Measurements from ENCODE around the gene FLT3LG.
"Not testable (repeated sequence)": the region's sequence is repeated elsewhere in the genome, so short reads cannot be mapped to it uniquely, and the experiment has no call there.

Gene FLT3LG

GRCh38 chr19:49463960-49464740, 9.9 kb upstream of the FLT3LG start:
- DNase-seq (ENCODE audit: low read depth), result no peak

- no peak for DNase-seq (ENCODE audit: low read depth)
These were observed 8.6 kb upstream of the FLT3LG start for GRCh38 chr19:49465371-49465770.

DNA sequence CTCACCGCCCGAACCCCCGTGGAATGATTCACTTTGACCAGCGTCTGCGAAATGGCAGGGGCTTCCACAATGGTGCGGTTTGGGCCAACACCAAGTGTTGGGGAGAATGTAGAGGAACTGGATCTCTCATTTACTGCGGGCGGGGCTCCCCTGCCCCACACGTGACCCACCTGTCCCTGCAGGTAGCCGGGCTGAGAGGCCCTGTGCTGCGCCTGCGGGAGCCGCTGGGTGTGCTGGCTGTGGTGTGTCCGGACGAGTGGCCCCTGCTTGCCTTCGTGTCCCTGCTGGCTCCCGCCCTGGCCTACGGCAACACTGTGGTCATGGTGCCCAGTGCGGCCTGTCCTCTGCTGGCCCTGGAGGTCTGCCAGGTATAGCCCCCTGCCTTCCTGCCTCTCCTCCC, 5.8 kb upstream of the FLT3LG start:
- DNase-seq (ENCODE audit: low read depth), result no peak

- DNase-seq (ENCODE audit: low read depth), result peak; percentile 94
These were observed 5.1 kb upstream of the FLT3LG start for GRCh38 chr19:49468746-49469447.

GRCh38 chr19:49469828-49470614, 4.0 kb upstream of the FLT3LG start:
- peak; percentile 76 for DNase-seq (ENCODE audit: low read depth)

DNA sequence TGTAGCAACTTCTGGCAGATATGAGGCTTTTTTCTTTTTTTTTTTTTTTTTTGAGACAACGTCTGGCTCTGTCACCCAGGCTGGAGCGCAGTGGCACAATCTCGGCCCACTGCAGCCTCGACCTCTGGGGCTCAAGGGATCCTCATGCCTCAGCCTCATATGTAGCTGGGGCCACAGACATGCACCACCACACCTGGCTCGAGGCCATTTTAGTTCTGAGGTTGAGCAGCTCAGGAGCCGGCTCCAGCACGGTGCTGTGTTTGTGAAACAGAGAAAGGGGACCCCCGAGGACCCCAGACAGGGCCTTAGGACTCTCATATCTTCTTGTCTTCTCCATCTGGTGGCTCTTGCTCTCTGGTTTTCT, 3.4 kb upstream of the FLT3LG start:
- DNase-seq (ENCODE audit: low read depth), result no peak

DNA sequence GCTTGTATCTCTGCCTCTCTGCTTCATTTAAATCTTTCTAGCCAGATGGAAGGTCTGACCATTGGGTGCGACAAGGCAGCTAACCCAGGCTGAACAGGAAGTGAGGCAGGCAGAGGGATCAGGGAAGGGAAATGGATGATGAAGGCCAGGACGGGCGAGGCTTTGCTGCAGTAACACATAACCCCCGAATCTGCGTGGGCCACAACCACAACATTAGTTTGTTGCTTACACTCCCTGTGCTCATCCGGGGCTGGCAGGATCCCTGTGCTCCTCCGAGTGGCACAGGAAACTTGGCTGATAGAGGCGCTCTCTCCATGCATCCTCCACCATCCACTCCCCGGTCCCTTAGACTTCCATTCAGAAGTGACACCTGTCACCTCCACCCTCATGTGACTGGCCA, 1.1 kb upstream of the FLT3LG start:
- no peak for DNase-seq (ENCODE audit: low read depth)

DNA sequence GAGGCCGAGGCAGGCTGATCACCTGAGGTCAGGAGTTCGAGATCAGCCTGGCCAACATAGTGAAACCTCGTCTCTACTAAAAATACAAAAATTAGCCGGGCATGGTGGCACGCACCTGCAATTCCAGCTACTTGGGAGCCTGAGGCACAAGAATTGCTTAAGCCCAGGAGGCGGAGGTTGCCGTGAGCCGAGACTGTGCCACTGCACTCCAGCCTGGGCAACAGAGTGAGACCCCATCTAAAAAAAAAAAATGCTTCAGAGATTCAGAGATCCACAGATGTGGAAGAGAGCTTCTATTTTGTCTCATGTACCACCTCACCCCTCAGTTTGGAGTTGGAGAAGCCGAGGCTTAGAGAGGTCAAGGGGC, 531 bp upstream of the FLT3LG start:
- not testable (repeated sequence) for DNase-seq (ENCODE audit: low read depth)

GRCh38 chr19:49474542-49474924, 518 bp downstream of the FLT3LG start:
- DNase-seq (ENCODE audit: low read depth), result no peak

GRCh38 chr19:49475191-49475917, 1.3 kb downstream of the FLT3LG start:
- no peak for DNase-seq (ENCODE audit: low read depth)

DNA sequence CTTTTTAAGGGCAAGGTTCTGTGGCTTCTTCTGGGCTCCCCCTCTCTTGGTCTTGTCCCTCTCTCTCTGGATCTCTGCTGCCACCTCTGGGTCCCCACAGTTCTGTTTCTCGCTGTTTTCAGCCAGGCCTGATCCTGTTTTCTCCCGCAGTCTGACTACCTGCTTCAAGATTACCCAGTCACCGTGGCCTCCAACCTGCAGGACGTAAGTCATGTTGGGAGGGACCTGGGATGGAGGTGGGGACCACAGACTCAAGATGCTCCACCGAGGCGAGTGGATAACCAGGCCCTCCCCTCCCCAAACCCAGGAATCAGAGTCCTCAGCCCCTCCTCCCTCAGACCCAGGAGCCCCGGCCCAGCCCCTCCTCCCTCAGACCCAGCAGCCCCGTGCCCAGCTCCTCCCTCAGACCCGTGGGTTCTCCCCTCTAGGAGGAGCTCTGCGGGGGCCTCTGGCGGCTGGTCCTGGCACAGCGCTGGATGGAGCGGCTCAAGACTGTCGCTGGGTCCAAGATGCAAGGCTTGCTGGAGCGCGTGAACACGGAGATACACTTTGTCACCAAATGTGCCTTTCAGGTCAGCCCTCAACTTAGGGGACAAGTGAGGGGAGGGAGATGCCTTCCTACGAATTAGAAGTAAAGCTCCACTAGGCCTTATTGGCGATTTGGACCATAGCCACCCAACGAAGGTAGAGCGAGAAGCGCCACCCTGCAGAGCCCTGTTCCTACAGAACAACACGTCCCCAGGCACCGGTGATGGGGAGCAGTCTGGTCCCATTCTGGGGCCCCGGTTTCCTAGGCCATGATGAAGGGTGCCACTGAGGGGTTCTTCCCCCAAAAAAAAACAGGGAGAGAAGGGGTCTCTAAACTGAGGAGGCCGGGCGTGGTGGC, 2.2 kb downstream of the FLT3LG start:
- peak; percentile 47 for DNase-seq (ENCODE audit: low read depth)

- no peak for DNase-seq (ENCODE audit: low read depth)
These were observed 6.1 kb downstream of the FLT3LG start for GRCh38 chr19:49479975-49480628.

GRCh38 chr19:49481020-49481683, 7.1 kb downstream of the FLT3LG start:
- DNase-seq (ENCODE audit: low read depth), result no peak

DNA sequence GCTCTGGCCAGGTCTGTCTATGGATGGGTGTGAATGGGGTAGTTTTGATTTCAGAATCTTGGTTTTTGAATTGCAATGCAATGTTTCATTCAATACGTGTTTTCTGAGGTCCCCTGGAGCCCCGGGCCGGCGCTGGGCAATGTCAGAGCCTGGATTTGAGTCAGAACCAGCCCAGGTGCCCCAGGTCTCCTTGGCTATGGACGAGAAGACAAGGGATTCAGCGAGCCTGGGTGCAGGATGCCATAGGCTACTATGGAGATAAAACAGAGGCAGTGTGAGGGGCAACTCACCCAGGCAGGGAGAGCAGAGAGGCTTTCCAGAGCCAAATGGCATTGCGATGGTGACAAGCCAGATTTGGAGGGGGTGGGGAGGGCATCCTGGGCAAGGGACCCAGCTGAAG, 12.2 kb downstream of the FLT3LG start:
- no peak for DNase-seq (ENCODE audit: low read depth)

DNA sequence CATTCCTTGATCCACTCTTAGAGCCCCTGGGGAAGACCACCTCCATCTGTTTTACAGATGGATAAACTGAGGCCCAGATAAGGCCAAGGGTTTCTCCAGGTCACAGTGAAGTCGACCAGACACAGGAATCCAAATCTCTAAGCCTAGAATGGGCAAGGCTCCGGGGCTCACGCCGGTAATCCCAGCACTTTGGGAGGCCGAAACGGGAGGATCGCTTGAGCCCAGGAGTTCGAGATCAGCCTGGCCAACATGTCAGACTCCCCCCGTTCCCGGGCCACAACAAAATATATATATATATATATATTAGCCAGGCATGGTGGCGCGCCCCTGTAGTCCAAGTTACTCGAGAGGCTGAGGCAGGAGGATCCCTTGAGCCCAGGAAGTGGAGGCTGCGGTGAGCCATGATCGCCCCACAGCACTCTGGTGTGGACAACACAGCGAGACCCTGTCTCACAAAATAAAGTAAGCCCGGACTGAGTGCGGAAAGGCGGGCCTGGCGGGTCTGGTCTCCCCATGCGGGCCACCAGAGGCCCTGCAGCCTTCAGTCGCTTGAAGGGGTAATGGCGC, 12.8 kb downstream of the FLT3LG start:
- no peak for DNase-seq (ENCODE audit: low read depth)

GRCh38 chr19:49487277-49488045, 13.4 kb downstream of the FLT3LG start, which contains the start of gene RPL13A:
TSS of gene RPL13A (plus strand) at chr19:49487608. CDS start at chr19:49487630, 22 bp downstream.
- DNase-seq (ENCODE audit: low read depth), result peak; percentile 98

- DNase-seq (ENCODE audit: low read depth), result no peak
These were observed 14.2 kb downstream of the FLT3LG start for GRCh38 chr19:49488046-49488862.
